Nephron (organoid): ENCODE data around the gene NMNAT2.

Experiments
- H3K27ac Mint-ChIP-seq, 3 experiments: 2 replicates each; pipeline ENCODE4 v1.8.0; 2020; ENCODE audit warnings: mixed read lengths in 3 of 3, mild to moderate bottlenecking in 2 of 3, moderate library complexity in 1 of 3
- H3K27me3 Mint-ChIP-seq: 2 replicates; pipeline ENCODE4 v1.8.0; 2021; ENCODE audit warnings: low read depth, mild to moderate bottlenecking, moderate library complexity, mixed read lengths
- H3K36me3 Mint-ChIP-seq: 2 replicates; pipeline ENCODE4 v1.8.0; 2020; ENCODE audit warnings: low read depth, mixed read lengths
- H3K4me1 Mint-ChIP-seq: 2 replicates; pipeline ENCODE4 v1.8.0; 2020; ENCODE audit warnings: mixed read lengths
- H3K4me3 Mint-ChIP-seq, 3 experiments: 2 replicates each; pipeline ENCODE4 v1.8.0; 2020; ENCODE audit warnings: mild to moderate bottlenecking in 3 of 3, mixed read lengths in 3 of 3, moderate library complexity in 2 of 3
- H3K9me3 Mint-ChIP-seq: 2 replicates; pipeline ENCODE4 v1.8.0; 2020; ENCODE audit warnings: mixed read lengths
- TF ChIP-seq, protein P1 (sequence below), 3 experiments: fragments of 200-600 bp; sonication (generic); IDR thresholded peaks; one replicate each; pipeline ENCODE4 v1.5.0; 2021; ENCODE audit warnings: antibody characterized with exemption in 3 of 3; ENCODE audit not compliant: unreplicated experiment in 3 of 3

Gene NMNAT2

DNA sequence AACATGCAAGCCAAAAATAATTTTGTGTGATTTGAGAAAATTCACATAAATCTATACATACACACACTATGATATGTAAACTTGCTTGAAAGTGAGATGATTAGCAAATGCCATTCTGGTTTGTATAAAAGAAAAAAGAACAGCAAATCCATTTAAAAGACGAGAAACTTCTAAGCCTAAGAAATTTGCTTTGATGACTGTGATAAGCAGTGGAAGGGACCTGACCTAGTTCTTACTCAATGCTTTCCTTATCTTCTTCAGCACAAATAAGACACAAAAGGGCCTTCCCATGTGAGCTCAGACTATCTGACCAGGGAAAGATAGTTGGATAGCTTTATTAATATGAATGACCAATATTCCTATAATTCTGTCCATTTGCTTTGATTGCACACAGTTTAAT lies 25.3 kb upstream of the NMNAT2 start:
- H3K4me1 Mint-ChIP-seq: no peaks in the 10 kb centered on the region
- H3K36me3 Mint-ChIP-seq: no peaks in the 10 kb centered on the region
- TF ChIP-seq, protein P1, sequence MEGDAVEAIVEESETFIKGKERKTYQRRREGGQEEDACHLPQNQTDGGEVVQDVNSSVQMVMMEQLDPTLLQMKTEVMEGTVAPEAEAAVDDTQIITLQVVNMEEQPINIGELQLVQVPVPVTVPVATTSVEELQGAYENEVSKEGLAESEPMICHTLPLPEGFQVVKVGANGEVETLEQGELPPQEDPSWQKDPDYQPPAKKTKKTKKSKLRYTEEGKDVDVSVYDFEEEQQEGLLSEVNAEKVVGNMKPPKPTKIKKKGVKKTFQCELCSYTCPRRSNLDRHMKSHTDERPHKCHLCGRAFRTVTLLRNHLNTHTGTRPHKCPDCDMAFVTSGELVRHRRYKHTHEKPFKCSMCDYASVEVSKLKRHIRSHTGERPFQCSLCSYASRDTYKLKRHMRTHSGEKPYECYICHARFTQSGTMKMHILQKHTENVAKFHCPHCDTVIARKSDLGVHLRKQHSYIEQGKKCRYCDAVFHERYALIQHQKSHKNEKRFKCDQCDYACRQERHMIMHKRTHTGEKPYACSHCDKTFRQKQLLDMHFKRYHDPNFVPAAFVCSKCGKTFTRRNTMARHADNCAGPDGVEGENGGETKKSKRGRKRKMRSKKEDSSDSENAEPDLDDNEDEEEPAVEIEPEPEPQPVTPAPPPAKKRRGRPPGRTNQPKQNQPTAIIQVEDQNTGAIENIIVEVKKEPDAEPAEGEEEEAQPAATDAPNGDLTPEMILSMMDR (IDR thresholded peaks at IDR 0.05; ENCODE audit: unreplicated experiment in 3 of 3): no peak
- H3K27ac Mint-ChIP-seq: no peak overlapping the region
- H3K9me3 Mint-ChIP-seq: no peaks in the 10 kb centered on the region
- no peak overlapping the region for H3K4me3 Mint-ChIP-seq
- peaks cover 5% of the 10 kb centered on the region for H3K27me3 Mint-ChIP-seq

DNA sequence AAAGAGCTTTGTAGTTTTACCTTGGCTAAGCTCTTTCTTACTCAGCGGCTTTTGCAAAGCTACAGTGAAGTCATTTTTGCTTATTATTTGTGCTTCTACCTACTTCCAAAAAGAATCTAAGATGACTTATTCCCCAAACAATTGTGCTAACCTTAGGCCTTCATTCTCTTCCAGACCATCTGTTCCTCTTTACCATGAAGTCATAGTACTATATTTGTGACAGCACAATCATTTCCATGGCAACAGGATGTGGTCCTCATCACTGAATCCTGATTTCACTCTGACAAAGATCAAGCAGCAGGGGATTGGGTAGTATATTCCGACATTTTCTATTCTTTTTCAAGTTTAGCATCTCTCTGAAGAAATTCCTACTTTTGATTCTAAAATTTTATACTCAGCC lies 24.8 kb upstream of the NMNAT2 start:
- peaks cover 5% of the 10 kb centered on the region for H3K27me3 Mint-ChIP-seq
- no peaks in the 10 kb centered on the region for H3K36me3 Mint-ChIP-seq
- no peaks in the 10 kb centered on the region for H3K9me3 Mint-ChIP-seq
- H3K4me3 Mint-ChIP-seq: no peak overlapping the region
- no peak overlapping the region for H3K27ac Mint-ChIP-seq
- TF ChIP-seq, protein P1 (IDR thresholded peaks at IDR 0.05; ENCODE audit: unreplicated experiment in 3 of 3): no peak
- H3K4me1 Mint-ChIP-seq: no peaks in the 10 kb centered on the region

DNA sequence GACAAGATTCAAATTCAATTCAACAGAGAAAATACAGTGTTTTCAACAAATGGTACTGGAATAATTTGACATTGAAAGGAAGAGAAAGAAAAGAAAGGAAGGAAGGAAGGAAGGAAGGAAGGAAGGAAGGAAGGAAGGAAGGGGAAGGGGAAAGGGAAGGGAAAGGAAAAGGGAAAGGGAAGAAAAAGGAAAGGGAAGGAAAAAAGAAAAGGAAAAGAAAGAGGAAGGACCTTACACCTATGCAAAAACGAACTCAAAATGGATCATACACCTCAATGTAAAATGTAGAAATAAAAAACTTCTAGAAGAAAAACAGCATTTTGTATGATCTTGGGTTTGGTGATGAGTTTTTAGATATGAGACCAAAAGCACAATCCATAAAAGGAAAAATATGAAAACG lies 19.9 kb upstream of the NMNAT2 start:
- Mint-ChIP-seq H3K36me3 (no peaks in the 10 kb centered on the region), H3K27ac (no peak overlapping the region), H3K4me1 (no peaks in the 10 kb centered on the region), H3K9me3 (no peaks in the 10 kb centered on the region), H3K4me3 (no peak overlapping the region), H3K27me3 (peaks cover 5% of the 10 kb centered on the region)
- TF ChIP-seq, protein P1 (IDR thresholded peaks at IDR 0.05; ENCODE audit: unreplicated experiment in 3 of 3): no peak

DNA sequence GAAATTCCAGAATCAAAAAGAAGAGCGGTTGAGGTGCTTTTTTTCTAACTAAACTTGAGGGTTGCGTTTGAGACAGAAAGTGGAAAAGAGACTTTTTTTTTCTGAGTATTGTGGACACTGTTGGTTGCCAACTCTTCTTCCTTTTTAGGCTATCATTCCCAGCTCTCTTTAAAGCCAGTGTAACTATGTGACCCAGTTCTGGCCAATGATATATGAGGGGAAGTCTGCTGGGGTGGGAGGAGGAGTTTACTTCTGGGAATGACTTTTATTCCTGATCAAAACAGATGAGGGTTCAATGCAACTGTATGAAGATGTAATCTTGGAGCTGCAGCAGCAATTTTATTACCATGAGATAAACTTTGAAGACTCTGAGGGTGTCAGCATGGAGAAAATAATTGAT lies 17.3 kb upstream of the NMNAT2 start:
- H3K4me3 Mint-ChIP-seq: no peak overlapping the region
- no peak overlapping the region for H3K27ac Mint-ChIP-seq

DNA sequence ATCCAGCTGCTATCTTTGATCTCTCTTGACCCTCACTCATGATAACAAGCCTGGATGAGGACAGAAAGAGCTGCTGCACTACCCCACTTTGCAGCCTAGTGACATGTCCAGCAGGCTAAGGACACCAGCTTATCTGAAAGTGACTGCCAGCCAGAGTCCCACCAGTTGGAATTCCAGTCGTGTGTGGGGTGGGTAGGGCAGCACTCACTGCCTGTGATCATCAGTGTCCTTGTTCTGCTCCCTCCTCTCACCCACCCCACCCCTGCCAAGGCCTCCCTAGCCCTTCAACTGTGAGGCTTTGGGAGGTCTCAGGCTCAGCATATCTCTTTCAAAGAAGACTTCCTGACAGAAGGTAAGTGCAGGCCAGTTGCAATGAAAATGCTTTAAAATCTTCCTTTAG lies 15.5 kb upstream of the NMNAT2 start:
- no peaks in the 10 kb centered on the region for H3K36me3 Mint-ChIP-seq
- no peaks in the 10 kb centered on the region for H3K27me3 Mint-ChIP-seq

More for the DNA sequence above, 17.3 kb upstream of the NMNAT2 start:
- no peaks in the 10 kb centered on the region for H3K9me3 Mint-ChIP-seq
- TF ChIP-seq, protein P1 (IDR thresholded peaks at IDR 0.05; ENCODE audit: unreplicated experiment in 3 of 3): no peak
- H3K4me1 Mint-ChIP-seq: no peaks in the 10 kb centered on the region
- no peaks in the 10 kb centered on the region for H3K27me3 Mint-ChIP-seq
- no peaks in the 10 kb centered on the region for H3K36me3 Mint-ChIP-seq

DNA sequence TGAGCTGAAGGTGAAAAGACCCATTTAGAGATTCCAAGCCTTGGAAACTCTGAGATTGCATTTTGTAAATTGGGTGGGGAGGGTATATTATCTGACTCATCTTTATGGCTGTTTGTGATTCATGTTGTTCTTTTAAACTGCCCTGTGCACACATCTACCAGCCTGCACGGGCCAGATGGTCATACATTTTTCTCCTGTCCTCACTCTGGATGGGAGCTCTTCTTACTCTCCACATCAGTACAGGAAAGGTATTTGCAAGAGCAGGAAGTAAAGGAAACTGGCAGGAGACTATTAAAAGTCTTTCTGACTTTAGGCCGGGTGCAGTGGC lies 14.3 kb upstream of the NMNAT2 start:
- Mint-ChIP-seq H3K9me3 (no peaks in the 10 kb centered on the region), H3K4me1 (no peaks in the 10 kb centered on the region), H3K36me3 (no peaks in the 10 kb centered on the region), H3K27ac (no peak overlapping the region), H3K4me3 (no peak overlapping the region), H3K27me3 (no peaks in the 10 kb centered on the region)
- TF ChIP-seq, protein P1 (IDR thresholded peaks at IDR 0.05; ENCODE audit: unreplicated experiment in 3 of 3): no peak

More for the DNA sequence above, 15.5 kb upstream of the NMNAT2 start:
- TF ChIP-seq, protein P1 (IDR thresholded peaks at IDR 0.05; ENCODE audit: unreplicated experiment in 3 of 3): no peak
- Mint-ChIP-seq H3K27ac (no peak overlapping the region), H3K9me3 (no peaks in the 10 kb centered on the region), H3K4me1 (no peaks in the 10 kb centered on the region), H3K4me3 (no peak overlapping the region)
